CD4-positive, alpha-beta memory T cell (primary cell): ENCODE results near the gene IFT88. TPM values are rescaled to one million over a fixed set of nuclear protein-coding genes. Genes with fewer than 3 reads are reported as not detected.

ENCODE experiments used
- CTCF ChIA-PET: fragments of 350-600 bp; sonication (Branson Sonifier 250); formaldehyde crosslinking; loops from one replicate; lab custom pipeline; 2021; ENCODE audit warnings: inconsistent platforms; ENCODE audit not compliant: partially characterized antibody; lab: Charles Lee
- POLR2A ChIA-PET: fragments of 350-600 bp; sonication (Branson Sonifier 250); formaldehyde crosslinking; loops from one replicate; lab custom pipeline; 2021; ENCODE audit not compliant: partially characterized antibody; lab: Charles Lee
- DNase-seq, 5 donors: peaks; one replicate each; pipeline versions ENCODE4 v3.0.0 to v3.0.0-alpha.2; 2020 to 2022; ENCODE audit warnings: mixed read lengths in 1 of 5
- H3K27ac ChIP-seq: one replicate; pipeline ENCODE4 v1.7.0; 2013; ENCODE audit warnings: low read depth, low read length
- H3K27me3 ChIP-seq: 2 replicates; pipeline ENCODE4 v1.7.0; 2013; ENCODE audit warnings: mild to moderate bottlenecking, low read length, moderate library complexity; ENCODE audit not compliant: insufficient read depth
- H3K36me3 ChIP-seq: 2 replicates; pipeline ENCODE4 v1.7.0; 2013; ENCODE audit warnings: mild to moderate bottlenecking, low read length, moderate library complexity; ENCODE audit not compliant: insufficient read depth
- H3K4me1 ChIP-seq: 2 replicates; pipeline ENCODE4 v1.7.0; 2013; ENCODE audit warnings: mild to moderate bottlenecking, low read length, moderate library complexity; ENCODE audit not compliant: insufficient read depth
- H3K4me3 ChIP-seq, 2 donors: one replicate each; pipeline ENCODE4 v1.7.0; 2013; ENCODE audit warnings: low read length in 2 of 2, mild to moderate bottlenecking in 1 of 2
- H3K9me3 ChIP-seq, 2 donors: one replicate each; pipeline ENCODE4 v1.7.0; 2013; ENCODE audit warnings: low read length in 2 of 2, control low read depth in 1 of 2; ENCODE audit not compliant: control insufficient read depth in 1 of 2
- H3K27ac Mint-ChIP-seq, 7 donors: one replicate each; pipeline ENCODE4 v1.8.0; 2020 to 2021; ENCODE audit warnings: mixed read lengths in 7 of 7, mild to moderate bottlenecking in 6 of 7, inconsistent platforms in 3 of 7, moderate library complexity in 3 of 7
- H3K27me3 Mint-ChIP-seq, 2 donors: one replicate each; pipeline ENCODE4 v1.8.0; 2020 to 2021; ENCODE audit warnings: mixed read lengths in 2 of 2
- H3K36me3 Mint-ChIP-seq, 2 donors: one replicate each; pipeline ENCODE4 v1.8.0; 2020 to 2021; ENCODE audit warnings: mixed read lengths in 2 of 2, inconsistent platforms in 1 of 2, mild to moderate bottlenecking in 1 of 2
- H3K4me1 Mint-ChIP-seq, 4 donors: one replicate each; pipeline ENCODE4 v1.8.0; 2020 to 2021; ENCODE audit warnings: mixed read lengths in 4 of 4, mild to moderate bottlenecking in 1 of 4
- H3K4me3 Mint-ChIP-seq, 8 donors: one replicate each; pipeline ENCODE4 v1.8.0; 2020 to 2021; ENCODE audit warnings: mixed read lengths in 8 of 8, mild to moderate bottlenecking in 7 of 8, moderate library complexity in 6 of 8, inconsistent platforms in 3 of 8
- H3K9me3 Mint-ChIP-seq, 8 donors: one replicate each; pipeline ENCODE4 v1.8.0; 2020 to 2021; ENCODE audit warnings: mixed read lengths in 8 of 8, mild to moderate bottlenecking in 5 of 8, inconsistent platforms in 3 of 8, moderate library complexity in 1 of 8
- intact Hi-C: fragments of 100-400 bp; cut with micrococcal nuclease; formaldehyde crosslinking; loops from one replicate; pipeline ENCODE4 v1.15.1; 2023
- polyA plus RNA-seq, 2 donors: library from polyadenylated mRNA; unstranded; fragments of 300-500 nt; fragmentation: Illumina TruSeq; gene quantifications; one replicate each; pipeline ENCODE4 v1.2.3, GENCODE V29; 2021
- total RNA-seq, 2 experiments: library from RNA; stranded (reverse); gene quantifications; one replicate each; pipeline ENCODE4 v1.2.3, GENCODE V29; 2021

IFT88 gene
- total and polyA plus RNA-seq, 4 experiments from 2014 or later: 5.0 to 9.8 (median 8.0) TPM

GRCh38 chr13:20525601-20526544, 41.1 kb upstream of the IFT88 start, which contains the start of gene CRYL1:
CRYL1 (minus strand) TSS chr13:20525857; CDS start chr13:20525794, 63 bp downstream.
- CTCF ChIA-PET: interaction anchor here (1.3 to 1.7 kb wide), 4 partner anchors 33 to 304 kb away, joined by 3 to 5 read pairs (median 4); no protein-coding TSS in a partner anchor
- POLR2A ChIA-PET: interaction anchor here (0.6 to 2.7 kb wide), 12 partner anchors 11 to 377 kb away, joined by 3 to 9 read pairs (median 4); partner anchors contain the start of genes EEF1AKMT1, IFT88, IL17D and XPO4
- peak within 1 kb of the TSS; percentile 49 to 83 for H3K4me3 ChIP-seq
- Mint-ChIP-seq H3K9me3 (peaks cover 0 to 2% (median 0%) of the 10 kb centered on the region in 8 donors), H3K4me1 (peaks cover 12 to 29% (median 22%) of the 10 kb centered on the region in 4 donors), H3K36me3 (no peaks in the 10 kb centered on the region), H3K4me3 (peak within 1 kb of the TSS; percentile 88 to 97 (median 92)), H3K27ac (peak within 1 kb of the TSS; percentile 65 to 97 (median 89)), H3K27me3 (peaks cover 0 to 5% of the 10 kb centered on the region in 2 donors)
- peak; percentile 62 to 74 (median 71) for DNase-seq
- no peaks in the 10 kb centered on the region for H3K27me3 ChIP-seq
- H3K27ac ChIP-seq: peak within 1 kb of the TSS; percentile 73
- no peaks in the 10 kb centered on the region for H3K36me3 ChIP-seq
- H3K9me3 ChIP-seq: no peaks in the 10 kb centered on the region
- intact Hi-C loops: loop anchor here (1.0 to 2.0 kb wide), 4 partner anchors 41 to 247 kb away; partner anchors contain the start of genes EEF1AKMT1 and IFT88
- H3K4me1 ChIP-seq: peaks cover 14% of the 10 kb centered on the region

- Histone ChIP-seq H3K27ac (peak overlapping the region; percentile 73), H3K36me3 (no peaks in the 10 kb centered on the region), H3K27me3 (no peaks in the 10 kb centered on the region), H3K4me3 (peak overlapping the region; percentile 7 to 83), H3K9me3 (no peaks in the 10 kb centered on the region), H3K4me1 (peaks cover 14% of the 10 kb centered on the region)
- DNase-seq: no peak
- POLR2A ChIA-PET: interaction anchor here (0.7 to 2.7 kb wide), 7 partner anchors 11 to 247 kb away, joined by 3 to 9 read pairs (median 4); partner anchors contain the start of genes EEF1AKMT1, IFT88 and IL17D
- peaks cover 0 to 5% of the 10 kb centered on the region in 2 donors for H3K27me3 Mint-ChIP-seq
- H3K4me3 Mint-ChIP-seq: peak overlapping the region; percentile 80 to 97 (median 91)
- H3K4me1 Mint-ChIP-seq: peaks cover 12 to 29% (median 22%) of the 10 kb centered on the region in 4 donors
- no peaks in the 10 kb centered on the region for H3K36me3 Mint-ChIP-seq
- H3K27ac Mint-ChIP-seq: peak overlapping the region; percentile 49 to 97 (median 88)
- intact Hi-C loops: loop anchor here (1.0 kb wide), 1 partner anchor 41 kb away; the partner anchor contains the start of gene IFT88
- no peaks in the 10 kb centered on the region for H3K9me3 Mint-ChIP-seq
- CTCF ChIA-PET: interaction anchor here (0.7 to 1.7 kb wide), 5 partner anchors 34 to 303 kb away, joined by 3 to 5 read pairs (median 4); no protein-coding TSS in a partner anchor
Measured at GRCh38 chr13:20526664-20527063, 40.3 kb upstream of the IFT88 start.

- no peak overlapping the region for H3K27ac ChIP-seq
- no peaks in the 10 kb centered on the region for H3K27me3 ChIP-seq
- DNase-seq: no peak
- H3K4me1 Mint-ChIP-seq: peaks cover 12 to 24% (median 19%) of the 10 kb centered on the region in 4 donors
- peaks cover 0 to 5% of the 10 kb centered on the region in 2 donors for H3K27me3 Mint-ChIP-seq
- peak overlapping the region in 1 of 7 donors; percentile 17 for H3K27ac Mint-ChIP-seq
- intact Hi-C loops: no loop called here
- H3K9me3 Mint-ChIP-seq: no peaks in the 10 kb centered on the region
- H3K36me3 Mint-ChIP-seq: no peaks in the 10 kb centered on the region
- H3K9me3 ChIP-seq: no peaks in the 10 kb centered on the region
- H3K4me1 ChIP-seq: peaks cover 14% of the 10 kb centered on the region
- H3K4me3 ChIP-seq: no peak overlapping the region
- H3K36me3 ChIP-seq: no peaks in the 10 kb centered on the region
- CTCF ChIA-PET: no interaction called here
- no peak overlapping the region for H3K4me3 Mint-ChIP-seq
- POLR2A ChIA-PET: no interaction called here
Measured at GRCh38 chr13:20528452-20528851, 38.5 kb upstream of the IFT88 start.

GRCh38 chr13:20534038-20534608, 32.8 kb upstream of the IFT88 start:
- ChIA-PET CTCF (interaction anchor here (1.0 kb wide), 1 partner anchor 11 kb away, joined by 5 read pairs; no protein-coding TSS in a partner anchor), POLR2A (interaction anchor here (0.7 kb wide), 1 partner anchor 13 kb away, joined by 3 read pairs; no protein-coding TSS in a partner anchor)
- no peaks in the 10 kb centered on the region for H3K27me3 ChIP-seq
- no peak for DNase-seq
- intact Hi-C loops: no loop called here
- Mint-ChIP-seq H3K4me3 (no peak overlapping the region), H3K4me1 (no peaks in the 10 kb centered on the region), H3K36me3 (peaks cover 3 to 4% of the 10 kb centered on the region in 2 donors), H3K27me3 (peaks cover 0 to 5% of the 10 kb centered on the region in 2 donors), H3K9me3 (peaks cover 0 to 21% (median 8%) of the 10 kb centered on the region in 8 donors), H3K27ac (no peak overlapping the region)
- H3K9me3 ChIP-seq: no peaks in the 10 kb centered on the region
- H3K27ac ChIP-seq: no peak overlapping the region
- no peaks in the 10 kb centered on the region for H3K4me1 ChIP-seq
- no peaks in the 10 kb centered on the region for H3K36me3 ChIP-seq
- no peak overlapping the region for H3K4me3 ChIP-seq

GRCh38 chr13:20536992-20537391, 30.0 kb upstream of the IFT88 start:
- ChIA-PET POLR2A (interaction anchor here (1.0 kb wide), 1 partner anchor 11 kb away, joined by 4 read pairs; the partner anchor contains the start of gene CRYL1), CTCF (no interaction called here)
- no peak for DNase-seq
- H3K27me3 ChIP-seq: no peaks in the 10 kb centered on the region
- H3K4me1 ChIP-seq: no peaks in the 10 kb centered on the region
- H3K36me3 Mint-ChIP-seq: peaks cover 3 to 4% of the 10 kb centered on the region in 2 donors
- no peaks in the 10 kb centered on the region for H3K9me3 ChIP-seq
- no peak overlapping the region for H3K27ac Mint-ChIP-seq
- no peaks in the 10 kb centered on the region for H3K36me3 ChIP-seq
- H3K27me3 Mint-ChIP-seq: no peaks in the 10 kb centered on the region
- peaks cover 0 to 21% (median 8%) of the 10 kb centered on the region in 8 donors for H3K9me3 Mint-ChIP-seq
- intact Hi-C loops: no loop called here
- no peak overlapping the region for H3K27ac ChIP-seq
- H3K4me3 ChIP-seq: no peak overlapping the region
- no peaks in the 10 kb centered on the region for H3K4me1 Mint-ChIP-seq
- H3K4me3 Mint-ChIP-seq: no peak overlapping the region

DNA sequence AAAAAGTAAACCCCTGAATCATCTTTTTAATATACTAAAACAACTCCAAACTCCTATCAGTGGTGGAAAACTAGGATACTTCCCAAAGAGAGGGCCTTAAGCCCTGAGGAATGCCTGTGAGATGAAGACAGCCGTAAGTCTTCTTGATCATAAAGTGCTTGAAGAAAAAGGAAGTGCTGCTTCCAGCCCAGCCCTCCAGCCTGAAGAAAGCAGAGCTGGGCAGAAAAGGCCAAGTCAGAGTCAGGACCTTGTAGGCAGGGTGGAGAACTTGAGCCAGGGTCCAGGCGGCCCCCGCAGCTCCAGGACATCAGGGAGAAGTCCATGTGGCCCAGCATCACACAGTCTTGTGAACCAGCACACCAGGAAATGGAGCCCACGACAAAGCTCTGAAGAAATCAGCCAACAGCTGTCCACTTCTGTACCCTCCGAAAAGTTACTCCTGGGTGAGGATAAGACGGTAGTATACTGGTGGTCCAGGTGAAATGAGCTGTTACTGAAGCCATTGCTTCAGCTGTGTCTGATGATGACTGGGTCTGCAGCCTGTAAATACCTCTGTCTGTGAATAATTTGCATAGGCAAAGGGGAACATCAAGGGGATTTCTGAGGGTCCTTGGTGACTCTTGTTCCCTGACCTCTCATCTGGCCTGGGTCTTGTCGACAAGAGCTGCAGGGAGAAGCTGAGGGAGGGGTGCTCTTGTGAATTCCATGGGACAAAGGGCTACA, 22.6 kb upstream of the IFT88 start:
- no peak for DNase-seq
- Mint-ChIP-seq H3K27me3 (no peaks in the 10 kb centered on the region), H3K36me3 (no peaks in the 10 kb centered on the region), H3K4me3 (no peak overlapping the region), H3K9me3 (no peaks in the 10 kb centered on the region), H3K4me1 (peaks cover 10 to 23% (median 14%) of the 10 kb centered on the region in 4 donors), H3K27ac (no peak overlapping the region)
- Histone ChIP-seq H3K27ac (no peak overlapping the region), H3K27me3 (no peaks in the 10 kb centered on the region), H3K36me3 (no peaks in the 10 kb centered on the region), H3K4me3 (no peak overlapping the region), H3K9me3 (no peaks in the 10 kb centered on the region), H3K4me1 (peaks cover 9% of the 10 kb centered on the region)
- ChIA-PET POLR2A (interaction anchor here (0.8 to 1.5 kb wide), 2 partner anchors 18 to 22 kb away, joined by 4 to 5 read pairs; partner anchors contain the start of gene CRYL1), CTCF (interaction anchor here (1.2 to 1.7 kb wide), 2 partner anchors 9 to 15 kb away, joined by 3 to 5 read pairs; no protein-coding TSS in a partner anchor)
- intact Hi-C loops: no loop called here
